HG03442 (cell line): ENCODE measurements around the gene UNC13B.

Source experiments
- ATAC-seq: cut with Tn5 transposase; IDR thresholded peaks from one replicate; pipeline ENCODE4 v1.9.1; 2021; ENCODE audit warnings: mild to moderate bottlenecking, moderate library complexity; ENCODE audit not compliant: unreplicated experiment

The UNC13B gene

GRCh38 chr9:35272989-35273388 lies 111.2 kb downstream of the UNC13B start:
- no peak for ATAC-seq

DNA sequence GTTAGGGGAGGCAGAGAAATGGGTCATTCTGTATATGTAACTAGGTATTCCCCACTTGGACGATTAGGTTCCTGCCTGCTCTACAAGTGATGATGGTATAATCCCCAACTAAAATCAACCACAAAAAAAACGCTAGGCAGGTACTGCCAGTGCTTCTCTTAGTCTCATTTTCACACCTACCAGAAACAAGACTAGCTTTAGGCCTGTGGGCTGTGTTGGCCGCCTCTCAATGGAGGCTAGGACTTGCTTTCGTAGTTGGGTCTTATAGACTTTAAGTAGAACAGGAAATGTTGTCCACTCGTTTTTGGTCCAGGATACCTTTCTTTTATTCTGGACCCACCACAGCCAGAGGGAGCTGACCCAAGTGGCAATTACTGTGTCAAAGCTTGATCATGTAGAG lies 111.8 kb downstream of the UNC13B start:
- ATAC-seq = no peak

DNA sequence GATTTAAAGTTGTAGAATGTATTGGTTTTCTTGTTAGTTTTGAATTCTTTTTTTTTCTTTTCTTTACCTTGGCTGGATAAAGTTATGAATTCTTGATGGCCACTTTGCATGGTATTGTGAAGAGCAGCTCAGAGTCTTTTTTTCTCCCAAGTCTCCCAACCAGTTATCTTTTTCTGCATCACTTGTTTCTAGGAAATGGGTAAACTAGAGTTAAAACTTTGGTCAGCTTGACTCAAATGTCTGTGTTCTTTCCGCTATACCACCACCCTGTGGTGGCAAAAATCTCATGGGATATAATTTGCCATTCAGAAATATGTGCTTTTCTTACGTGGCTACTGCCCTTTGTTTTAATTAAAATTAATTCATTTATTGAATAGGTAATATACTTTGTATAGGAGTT lies 113.2 kb downstream of the UNC13B start:
- no peak for ATAC-seq

- ATAC-seq = no peak
Observed at GRCh38 chr9:35277171-35277520, 115.3 kb downstream of the UNC13B start.

GRCh38 chr9:35277628-35278359 lies 116.0 kb downstream of the UNC13B start:
- no peak for ATAC-seq

DNA sequence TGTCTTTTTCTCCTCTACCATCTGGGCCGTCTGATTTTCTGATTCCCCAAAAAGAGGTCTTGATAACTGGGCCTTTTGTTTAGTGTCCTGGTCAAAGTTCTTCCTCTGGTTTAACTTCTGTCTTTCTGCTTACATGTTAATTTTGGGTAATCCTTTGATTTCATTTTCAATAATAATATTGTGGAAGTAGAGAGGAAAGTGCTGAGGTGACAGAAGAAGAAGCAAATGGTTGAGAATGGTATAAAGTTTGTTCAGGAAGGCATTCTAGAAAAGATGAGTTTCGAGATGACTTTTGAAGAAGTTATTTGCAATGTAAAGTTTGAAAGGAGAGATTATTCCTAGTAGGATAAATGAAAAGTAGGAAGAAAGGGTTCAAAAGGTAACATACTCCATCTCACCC lies 118.1 kb downstream of the UNC13B start:
- no peak for ATAC-seq

DNA sequence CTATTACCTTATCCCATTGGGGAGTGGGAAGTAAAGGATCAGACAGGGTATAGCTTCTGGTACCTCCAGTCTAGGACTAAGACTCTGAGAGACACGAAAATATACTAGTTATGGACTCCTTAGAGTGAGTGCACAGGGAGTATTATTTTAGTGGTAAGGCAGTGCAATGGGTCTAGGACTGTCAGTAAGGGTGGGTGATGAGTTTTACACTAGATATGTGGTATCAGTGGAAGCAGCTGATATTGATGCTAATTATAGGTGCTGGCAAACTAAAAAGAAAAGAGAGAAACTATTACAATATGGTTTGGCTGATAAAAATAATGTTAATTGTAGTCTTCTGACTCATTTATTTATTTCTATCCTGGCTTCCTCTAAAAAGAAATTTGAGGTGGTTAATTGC lies 118.6 kb downstream of the UNC13B start:
- ATAC-seq = no peak

DNA sequence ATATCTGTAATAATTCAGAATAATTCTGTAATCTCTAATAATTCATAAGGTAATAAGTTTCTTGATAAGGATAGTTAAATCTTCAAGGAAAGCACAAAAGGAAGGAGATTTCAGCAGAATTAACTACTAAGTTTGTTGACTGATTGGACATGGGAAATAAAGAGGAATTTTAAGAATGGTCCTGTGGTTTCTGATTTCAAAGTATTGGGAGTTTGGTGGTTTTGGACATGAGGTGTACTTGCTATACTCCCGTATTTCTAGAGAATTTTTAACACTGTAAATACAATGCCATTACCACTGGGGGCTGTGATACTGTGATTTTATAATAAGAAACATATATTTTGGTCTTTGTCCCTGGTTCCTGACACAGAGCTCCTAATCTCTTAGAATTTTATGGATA lies 123.9 kb downstream of the UNC13B start:
- no peak for ATAC-seq

DNA sequence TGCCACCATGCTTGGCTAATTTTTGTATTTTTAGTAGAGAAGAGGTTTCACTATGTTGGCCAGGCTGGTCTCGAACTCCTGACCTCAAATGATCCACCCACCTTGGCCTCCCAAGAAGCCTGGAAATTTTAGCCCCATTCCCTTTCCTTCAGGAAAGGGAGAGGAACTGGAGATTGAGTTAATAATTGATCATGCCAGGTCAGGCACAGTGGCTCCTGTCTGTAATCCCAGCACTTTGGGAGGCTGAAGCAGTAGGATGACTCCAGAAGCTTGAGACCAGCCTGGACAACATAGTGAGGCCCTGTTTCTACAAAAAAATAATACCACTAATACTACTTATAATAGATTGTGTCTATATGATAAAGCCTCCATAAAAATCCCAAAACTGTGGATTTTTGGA lies 124.6 kb downstream of the UNC13B start:
- no peak for ATAC-seq

DNA sequence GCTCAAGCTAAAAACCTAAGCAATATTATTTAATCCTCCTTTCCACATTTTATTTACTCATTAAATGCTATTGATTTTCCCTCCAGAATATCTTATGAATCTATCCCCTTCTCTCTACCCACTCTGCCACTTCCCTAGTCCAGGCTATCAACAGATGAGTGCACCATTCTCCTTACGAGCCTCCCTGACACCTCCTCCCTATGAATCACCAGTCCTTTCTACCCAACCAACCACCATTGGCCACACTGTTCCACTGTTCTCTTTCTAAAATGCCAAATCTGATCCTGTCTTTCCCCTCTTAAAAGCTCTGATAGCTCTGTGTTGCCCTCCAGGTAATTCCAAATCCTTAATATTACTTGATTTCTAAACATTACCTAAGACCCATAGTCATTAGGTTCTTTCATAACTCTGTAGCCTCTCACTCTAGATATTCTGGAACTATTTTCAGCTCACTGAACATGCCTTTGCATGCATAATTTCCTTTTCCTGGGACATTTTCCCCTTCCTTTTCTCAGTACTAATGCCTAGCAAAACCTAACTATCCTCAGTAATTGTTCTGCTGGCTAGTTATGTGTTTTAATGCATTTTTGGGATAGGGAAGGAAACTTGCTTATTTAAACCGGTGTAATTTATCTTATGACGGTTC lies 126.3 kb downstream of the UNC13B start:
- ATAC-seq = no peak

GRCh38 chr9:35288778-35289177 lies 127.0 kb downstream of the UNC13B start:
- no peak for ATAC-seq

DNA sequence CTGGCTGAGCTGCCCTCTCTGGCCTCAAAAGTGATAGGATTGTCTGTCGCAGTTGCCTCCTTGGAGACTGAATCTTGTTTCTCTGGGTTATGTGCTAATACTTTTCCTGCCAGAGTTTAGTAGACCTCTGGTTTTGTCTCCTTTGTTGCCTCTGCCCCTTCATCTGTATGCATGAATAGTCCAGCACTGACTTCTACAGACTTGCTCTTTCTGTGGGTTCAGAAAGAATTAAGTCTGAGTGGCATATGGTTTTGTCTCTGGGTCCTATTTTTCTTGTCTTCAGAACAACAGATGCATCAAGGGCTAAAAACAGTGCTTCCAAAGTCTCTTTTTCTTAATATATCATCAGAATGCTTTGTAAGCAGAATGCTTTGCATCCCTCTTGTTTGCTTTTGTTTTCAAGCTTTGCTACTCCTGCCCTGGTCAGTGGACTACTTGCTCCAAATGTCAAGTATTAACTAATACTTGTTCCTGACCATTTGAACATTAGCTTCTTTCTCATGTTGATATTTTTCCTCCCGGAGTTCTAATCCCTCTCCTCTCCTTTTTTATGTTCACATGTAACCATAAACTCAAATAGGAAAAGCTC lies 131.7 kb downstream of the UNC13B start:
- ATAC-seq = no peak

GRCh38 chr9:35294066-35294465 lies 132.3 kb downstream of the UNC13B start:
- ATAC-seq = no peak

- no peak for ATAC-seq
Observed at GRCh38 chr9:35294556-35294955, 132.7 kb downstream of the UNC13B start.

DNA sequence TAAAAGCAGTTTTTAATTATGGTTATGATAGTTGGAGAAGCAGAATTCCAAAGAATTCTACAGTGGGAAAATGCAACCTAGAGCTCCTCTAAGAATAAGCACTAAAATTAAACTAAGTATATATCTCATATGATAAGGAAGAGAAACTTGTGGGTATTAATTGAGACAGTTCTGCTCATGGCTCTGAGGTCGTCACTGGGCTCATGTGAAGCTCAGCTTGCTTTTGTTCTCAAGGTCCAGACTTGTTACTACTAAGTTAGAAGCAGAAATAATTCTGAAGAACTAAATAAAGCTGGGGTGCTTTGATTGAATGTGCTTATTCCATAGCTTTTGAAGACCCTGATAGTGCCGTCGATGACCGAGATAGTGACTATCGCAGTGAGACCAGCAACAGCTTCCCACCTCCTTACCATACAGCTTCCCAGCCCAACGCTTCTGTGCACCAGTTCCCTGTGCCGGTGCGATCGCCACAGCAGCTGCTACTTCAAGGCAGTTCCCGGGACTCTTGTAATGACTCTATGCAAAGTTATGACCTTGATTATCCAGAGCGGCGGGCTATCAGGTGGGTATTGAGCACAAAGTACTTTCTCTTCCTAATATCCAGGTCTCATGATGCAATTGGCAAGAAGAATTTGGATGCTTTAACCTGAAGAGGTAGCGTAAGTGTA lies 133.7 kb downstream of the UNC13B start:
- no peak for ATAC-seq

DNA sequence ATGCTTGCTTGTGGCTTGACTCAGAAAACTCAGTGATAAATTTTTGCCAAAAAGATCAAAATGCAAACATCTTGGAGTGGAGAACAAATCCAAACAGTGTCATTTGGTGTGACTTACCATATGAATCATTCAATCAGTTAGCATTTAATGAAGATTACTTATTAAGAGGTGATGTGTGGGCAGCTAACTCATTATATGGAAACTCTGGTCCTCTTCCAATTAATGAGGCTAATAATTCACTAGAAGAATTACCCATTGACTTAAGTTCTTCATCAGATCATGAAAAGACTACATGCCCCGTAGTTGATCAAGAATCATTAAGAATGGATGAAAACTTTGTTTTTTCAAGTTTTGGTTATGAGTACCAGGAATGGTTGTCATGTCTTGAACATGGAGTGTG lies 141.8 kb downstream of the UNC13B start:
- no peak for ATAC-seq

DNA sequence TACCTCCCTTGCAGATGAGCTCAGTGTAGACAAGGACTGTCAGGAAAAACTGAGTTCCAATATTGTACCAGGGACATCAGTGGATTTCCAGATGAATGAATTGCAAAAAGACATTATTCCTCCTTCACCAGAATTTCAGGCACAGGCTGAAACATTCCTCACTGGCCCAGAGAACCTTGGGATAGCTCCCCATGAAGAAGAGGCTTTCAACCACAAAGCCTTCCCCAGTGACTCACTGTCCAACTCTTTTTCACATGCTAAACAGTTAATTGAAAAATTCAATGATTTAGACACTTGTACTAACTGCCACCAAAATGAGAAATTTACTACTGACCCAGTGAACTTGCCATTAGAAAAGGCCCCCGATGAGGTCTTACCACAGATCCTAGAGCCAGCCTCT lies 144.5 kb downstream of the UNC13B start:
- ATAC-seq = no peak

DNA sequence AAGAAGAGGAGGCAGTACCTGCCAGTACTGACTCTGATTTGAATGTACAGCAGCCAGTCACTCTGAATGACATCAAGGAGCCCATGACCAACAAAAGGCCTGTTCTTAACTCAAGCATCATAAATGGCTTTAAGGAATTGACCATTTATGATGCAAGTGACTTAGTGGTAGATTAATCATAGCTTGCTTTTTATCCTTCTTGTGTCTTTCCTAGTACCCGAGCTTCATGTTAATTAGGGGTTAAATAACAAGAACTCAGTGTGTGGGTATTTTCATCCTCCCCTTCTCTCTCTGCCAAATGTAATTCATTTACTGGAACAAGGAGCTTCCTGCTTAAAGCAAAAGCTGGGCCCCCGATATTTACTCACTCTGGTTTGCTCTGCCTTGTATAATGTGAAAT lies 146.5 kb downstream of the UNC13B start:
- no peak for ATAC-seq

- no peak for ATAC-seq
Observed at GRCh38 chr9:35311891-35312639, 150.3 kb downstream of the UNC13B start.

- no peak for ATAC-seq
Observed at GRCh38 chr9:35313460-35313859, 151.7 kb downstream of the UNC13B start.

- no peak for ATAC-seq
Observed at GRCh38 chr9:35313916-35314315, 152.1 kb downstream of the UNC13B start.
